NCI-H2171 treated with DMSO at 0.1 percent for 48 hours (cell line): ENCODE data around the gene ADCY1.

Source experiments
- DNase-seq: peaks from one replicate; lab custom pipeline; 2025; lab: John Stamatoyannopoulos, UW

The ADCY1 gene

GRCh38 chr7:45677311-45677900 lies 103.2 kb downstream of the ADCY1 start:
- DNase-seq: no peak

- DNase-seq: no peak
These were observed 105.3 kb downstream of the ADCY1 start for GRCh38 chr7:45679516-45679915.

DNA sequence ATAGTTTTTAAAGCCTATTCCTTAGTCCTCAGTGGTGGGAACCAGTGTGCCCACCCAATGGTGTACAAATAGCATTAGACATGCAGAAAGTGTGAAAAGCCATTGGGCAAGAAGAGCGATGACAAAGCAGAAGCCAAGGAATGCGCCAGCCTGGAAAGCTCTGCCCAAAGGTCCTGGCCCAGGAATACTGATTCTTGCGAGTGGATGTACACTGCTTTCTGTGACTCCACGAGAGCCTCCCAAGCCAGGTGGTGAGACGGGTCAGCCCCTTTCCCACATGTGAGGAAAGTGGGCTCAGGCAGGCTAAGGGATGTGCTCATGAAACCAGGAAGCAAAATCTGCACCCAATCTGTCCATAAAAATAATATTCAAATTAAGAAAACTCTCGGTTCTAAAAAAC lies 106.6 kb downstream of the ADCY1 start:
- DNase-seq: no peak

GRCh38 chr7:45681596-45682357 lies 107.6 kb downstream of the ADCY1 start:
- DNase-seq: no peak

DNA sequence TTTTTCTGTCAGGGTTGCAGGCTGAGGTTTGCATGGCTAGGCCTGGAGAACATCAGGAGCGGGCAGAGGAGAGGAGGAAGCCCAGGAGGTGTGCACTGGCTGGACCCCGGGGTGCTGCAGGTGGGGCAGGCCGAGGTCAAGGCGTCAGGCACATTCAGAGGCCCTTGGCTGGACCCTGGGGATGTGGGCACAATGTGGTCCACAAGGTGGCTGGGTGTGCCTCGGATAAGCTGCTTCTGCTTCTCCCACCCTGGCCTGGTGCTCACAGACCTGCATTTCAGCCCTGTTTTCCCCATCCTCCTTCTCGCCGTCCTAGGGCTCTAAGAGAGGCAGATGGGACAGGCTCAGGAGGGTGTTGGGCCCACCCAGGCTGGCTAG lies 108.2 kb downstream of the ADCY1 start:
- no peak for DNase-seq

- no peak for DNase-seq
These were observed 108.8 kb downstream of the ADCY1 start for GRCh38 chr7:45682836-45683555.

DNA sequence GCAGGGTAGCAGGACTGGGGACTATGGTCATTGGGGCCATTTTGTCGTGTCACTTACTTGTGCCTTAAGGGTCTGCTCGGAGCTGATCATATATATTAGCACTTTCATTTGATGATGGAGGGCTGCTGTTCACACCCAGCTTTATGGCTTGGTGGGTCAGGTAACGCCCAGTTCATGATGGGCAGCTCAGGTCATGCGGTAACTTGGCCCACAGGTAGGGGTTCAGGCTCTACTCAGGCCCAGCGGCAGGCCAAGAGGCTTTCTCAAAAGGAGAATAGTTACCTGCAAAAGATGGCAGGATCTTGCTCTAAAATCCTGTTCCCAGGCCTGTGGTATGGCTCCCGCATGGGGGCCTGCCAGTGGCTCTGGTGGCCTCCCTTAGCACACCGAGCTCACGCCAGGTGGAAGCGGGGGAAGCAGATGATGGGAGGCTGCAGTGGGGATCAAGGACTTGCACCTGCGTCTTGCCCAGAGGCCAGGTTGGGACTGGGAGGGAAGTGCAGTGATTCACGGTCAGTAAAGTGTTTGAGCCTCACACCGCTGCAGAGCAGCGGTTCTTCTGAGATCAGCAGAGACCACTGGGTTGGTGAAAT lies 109.5 kb downstream of the ADCY1 start:
- DNase-seq: no peak

DNA sequence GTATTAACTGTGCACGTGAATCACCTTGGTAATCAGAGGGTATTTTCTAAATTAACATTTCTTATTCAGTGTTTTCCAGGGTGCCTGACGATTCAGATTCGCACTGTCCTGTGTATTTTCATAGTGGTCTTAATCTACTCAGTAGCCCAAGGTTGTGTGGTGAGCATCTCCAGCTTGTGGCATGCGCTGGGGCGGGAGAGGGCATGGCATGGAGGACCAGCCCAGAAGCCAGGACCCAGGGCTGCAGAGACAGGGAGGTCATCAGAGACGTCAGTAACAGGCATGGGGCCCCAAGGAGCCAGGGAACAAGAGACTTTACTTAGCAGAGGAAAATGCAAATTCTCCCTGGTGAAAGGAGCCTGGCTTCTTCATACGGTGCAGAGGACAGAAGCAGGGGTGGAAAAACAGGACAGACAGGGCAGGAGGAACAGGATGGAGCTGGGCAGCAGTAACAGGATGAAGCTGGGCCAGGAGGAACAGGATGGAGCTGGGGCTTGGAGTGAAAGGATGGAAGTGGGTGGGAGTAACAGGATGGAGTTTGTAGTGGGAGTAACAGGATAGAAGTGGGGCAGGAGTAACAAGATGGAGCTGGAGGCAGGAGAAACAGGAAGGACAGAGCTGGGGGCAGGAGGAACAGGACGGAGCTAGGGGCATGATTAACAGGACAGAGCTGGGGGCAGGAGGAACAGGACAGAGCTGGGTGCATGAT lies 110.9 kb downstream of the ADCY1 start:
- no peak for DNase-seq

DNA sequence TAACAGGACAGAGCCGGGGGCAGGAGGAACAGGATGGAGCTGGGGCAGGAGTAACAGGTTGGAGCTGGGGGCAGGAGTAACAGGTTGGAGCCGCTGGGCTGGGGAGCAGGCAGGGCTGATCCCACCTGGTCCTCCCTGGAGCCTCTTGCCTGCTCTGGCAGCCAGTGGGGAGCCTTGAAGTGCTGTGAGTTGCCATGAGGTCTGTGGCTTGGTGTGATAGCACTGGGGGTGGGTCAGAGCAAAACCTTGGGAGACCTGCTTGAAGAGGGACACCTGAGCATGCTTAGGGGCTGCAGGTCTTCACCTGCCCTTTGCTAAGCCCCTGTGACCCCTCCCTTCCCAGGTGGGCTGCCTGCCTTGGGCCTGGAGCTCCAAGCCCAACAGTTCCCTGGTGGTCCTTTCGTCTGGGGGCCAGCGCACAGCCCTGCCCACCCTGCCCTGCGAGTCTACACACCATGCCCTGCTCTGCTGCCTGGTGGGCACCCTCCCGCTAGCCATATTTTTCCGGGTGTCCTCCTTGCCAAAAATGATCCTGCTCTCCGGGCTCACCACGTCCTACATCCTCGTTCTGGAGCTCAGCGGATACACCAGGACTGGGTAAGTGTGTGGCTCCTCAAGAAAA lies 111.6 kb downstream of the ADCY1 start:
- no peak for DNase-seq

DNA sequence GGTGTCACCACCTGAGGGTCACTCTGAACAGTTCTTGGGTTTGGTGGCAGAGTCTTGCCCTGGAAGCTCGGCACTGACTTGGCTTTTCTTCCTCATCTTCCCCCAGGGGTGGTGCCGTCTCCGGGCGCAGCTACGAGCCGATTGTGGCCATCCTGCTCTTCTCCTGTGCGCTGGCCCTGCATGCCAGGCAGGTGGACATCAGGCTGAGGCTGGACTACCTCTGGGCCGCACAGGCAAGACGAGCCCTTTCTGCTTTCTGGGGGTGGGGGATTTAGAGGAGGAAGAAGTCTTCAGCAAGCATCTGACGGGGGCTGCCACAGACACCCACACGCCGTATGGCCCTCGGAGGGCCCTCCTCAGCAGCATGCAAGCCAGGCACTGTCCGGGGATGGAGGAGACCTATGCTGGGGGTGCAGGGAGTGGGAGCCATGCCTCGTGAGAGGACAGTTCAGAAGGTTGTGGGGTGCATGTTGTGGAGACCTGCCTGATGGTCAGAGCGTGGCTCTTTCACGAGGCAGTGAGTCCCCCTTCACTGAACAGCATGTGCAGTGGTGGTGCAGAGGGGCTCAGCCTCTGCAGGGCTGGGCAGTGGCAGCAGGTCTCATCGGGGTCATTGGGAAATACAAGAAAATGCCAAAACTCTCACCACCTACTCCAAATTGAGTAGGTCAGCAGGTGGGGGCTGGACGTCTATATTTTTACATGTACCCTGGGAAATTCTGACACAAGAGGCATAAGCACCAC lies 112.4 kb downstream of the ADCY1 start:
- DNase-seq: no peak

- no peak for DNase-seq
These were observed 113.0 kb downstream of the ADCY1 start for GRCh38 chr7:45687185-45687560.

GRCh38 chr7:45687721-45688120 lies 113.6 kb downstream of the ADCY1 start:
- DNase-seq: no peak

GRCh38 chr7:45688382-45688781 lies 114.2 kb downstream of the ADCY1 start:
- DNase-seq: no peak

DNA sequence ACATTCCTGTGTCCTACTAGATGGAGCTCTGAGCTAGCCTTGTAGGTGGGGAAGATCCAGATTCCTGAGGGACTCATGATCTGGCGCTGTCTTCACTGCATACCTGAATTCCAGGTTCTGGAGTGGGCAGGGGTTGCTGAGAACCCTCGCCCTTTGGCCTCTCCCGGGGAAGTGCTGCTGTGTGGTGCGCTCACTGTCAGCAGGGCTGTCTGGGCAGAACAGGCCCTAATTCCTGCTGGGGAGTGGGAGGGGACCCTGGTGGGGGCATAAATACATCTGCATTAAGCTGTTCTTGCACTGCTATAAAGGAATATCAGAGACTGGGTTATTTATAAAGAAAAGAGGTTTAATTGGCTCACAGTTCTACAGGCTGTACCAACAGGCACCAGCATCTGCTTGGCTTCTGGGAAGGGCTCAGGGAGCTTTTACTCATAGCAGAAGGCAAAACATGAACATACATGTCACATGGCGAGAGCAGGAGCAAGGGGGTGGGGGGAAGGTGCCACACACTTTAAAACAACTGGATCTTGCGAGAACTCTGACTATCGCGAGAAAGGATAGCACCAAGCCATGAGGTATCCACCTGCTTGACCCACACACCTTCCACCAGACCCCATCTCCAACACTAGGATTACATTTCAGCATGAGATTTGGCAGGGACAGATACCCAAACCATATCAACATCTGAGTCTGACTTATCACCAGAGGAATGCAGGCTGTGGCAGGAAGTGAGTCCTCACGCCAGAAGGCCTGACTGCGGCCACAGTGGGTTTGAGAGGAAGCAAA lies 115.0 kb downstream of the ADCY1 start:
- no peak for DNase-seq

GRCh38 chr7:45689797-45690761 lies 115.9 kb downstream of the ADCY1 start:
- no peak for DNase-seq

GRCh38 chr7:45690762-45691150 lies 116.6 kb downstream of the ADCY1 start:
- no peak for DNase-seq

GRCh38 chr7:45691155-45691656 lies 117.0 kb downstream of the ADCY1 start:
- no peak for DNase-seq

DNA sequence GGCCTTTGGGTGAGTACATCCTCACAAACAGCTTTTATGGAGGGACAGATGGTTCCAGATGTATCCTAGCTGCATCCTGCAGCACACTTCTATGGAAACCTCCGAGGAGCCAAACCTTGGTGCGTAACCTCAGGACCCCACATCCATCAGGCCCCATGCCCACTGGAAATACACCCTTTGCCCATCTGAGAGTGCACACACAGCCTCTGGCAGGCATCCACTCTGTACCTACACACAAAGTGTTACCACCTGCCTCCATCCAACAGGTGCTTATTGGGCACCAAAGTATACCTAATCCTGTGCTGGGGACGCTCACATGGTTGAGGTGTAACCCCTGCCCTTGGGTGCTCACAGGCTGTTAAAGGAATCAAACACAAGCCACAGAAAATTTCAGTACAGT lies 117.9 kb downstream of the ADCY1 start:
- no peak for DNase-seq
